Activated B cell treated with CpG ODN at 0.5 μM for 24 hours (primary cell): ENCODE results near the gene COQ8A. TPM values are rescaled to one million over a fixed set of nuclear protein-coding genes. Genes with fewer than 3 reads are reported as not detected.

Source experiments
- ATAC-seq: fragments of 200-7000 bp; cut with Tn5 transposase; one replicate; pipeline ENCODE4 v1.10.0; 2021; ENCODE audit warnings: low read depth, mild to moderate bottlenecking, moderate library complexity
- CTCF ChIA-PET: fragments of 350-600 bp; sonication (Branson Sonifier 250); formaldehyde crosslinking; loops from one replicate; lab custom pipeline; 2021; ENCODE audit warnings: antibody characterized with exemption; lab: Charles Lee
- POLR2A ChIA-PET: fragments of 350-600 bp; sonication (Branson Sonifier 250); formaldehyde crosslinking; loops from one replicate; lab custom pipeline; 2021; ENCODE audit warnings: antibody characterized with exemption; lab: Charles Lee
- DNase-seq: peaks from one replicate; pipeline ENCODE4 v3.0.0; 2022
- H3K27ac Mint-ChIP-seq: one replicate; pipeline ENCODE4 v1.8.0; 2020; ENCODE audit warnings: mixed read lengths
- H3K27me3 Mint-ChIP-seq: one replicate; pipeline ENCODE4 v1.8.0; 2021; ENCODE audit warnings: mixed read lengths
- H3K36me3 Mint-ChIP-seq: one replicate; pipeline ENCODE4 v1.8.0; 2021; ENCODE audit warnings: low read depth, mixed read lengths
- H3K4me1 Mint-ChIP-seq: one replicate; pipeline ENCODE4 v1.8.0; 2021; ENCODE audit warnings: mixed read lengths
- H3K4me3 Mint-ChIP-seq: one replicate; pipeline ENCODE4 v1.8.0; 2020; ENCODE audit warnings: mild to moderate bottlenecking, mixed read lengths
- H3K9me3 Mint-ChIP-seq: one replicate; pipeline ENCODE4 v1.8.0; 2020; ENCODE audit warnings: mixed read lengths
- CTCF ChIP-seq: fragments of 200-600 bp; IDR thresholded peaks from one replicate; pipeline ENCODE4 v1.8.0; 2022; ENCODE audit warnings: antibody characterized with exemption, mild to moderate bottlenecking
- intact Hi-C: fragments of 100-400 bp; cut with micrococcal nuclease; formaldehyde crosslinking; loops from one replicate; pipeline ENCODE4 v1.15.1; 2024
- total RNA-seq: library from RNA; stranded (reverse); gene quantifications from 2 replicates; pipeline ENCODE4 v1.2.3, GENCODE V29; 2022

COQ8A gene
- total RNA-seq, 1 donor from 2014 or later: 28.5 TPM

- no peak overlapping the region for H3K27ac Mint-ChIP-seq
Measured at GRCh38 chr1:226957714-226958113, 17.6 kb downstream of the COQ8A start.

GRCh38 chr1:226958300-226958699 is 18.2 kb downstream of the COQ8A start:
- intact Hi-C loops: no loop called here

More at GRCh38 chr1:226957714-226958113, 17.6 kb downstream of the COQ8A start:
- intact Hi-C loops: no loop called here
- TF ChIP-seq CTCF: no peak
- peaks cover 18% of the 10 kb centered on the region for H3K36me3 Mint-ChIP-seq
- CTCF ChIA-PET: no interaction called here
- no peaks in the 10 kb centered on the region for H3K9me3 Mint-ChIP-seq
- POLR2A ChIA-PET: interaction anchor here (0.6 kb wide), 1 partner anchor 256 kb away, joined by 5 read pairs; no protein-coding TSS in a partner anchor
- no peak overlapping the region for H3K4me3 Mint-ChIP-seq
- ATAC-seq (no peak), DNase-seq (no peak)
- H3K4me1 Mint-ChIP-seq: peaks cover 44% of the 10 kb centered on the region
- no peaks in the 10 kb centered on the region for H3K27me3 Mint-ChIP-seq

GRCh38 chr1:226960256-226960655 is 20.2 kb downstream of the COQ8A start:
- Mint-ChIP-seq H3K9me3 (no peaks in the 10 kb centered on the region), H3K4me3 (no peak overlapping the region), H3K36me3 (peaks cover 23% of the 10 kb centered on the region), H3K27ac (no peak overlapping the region), H3K27me3 (no peaks in the 10 kb centered on the region), H3K4me1 (peaks cover 45% of the 10 kb centered on the region)
- no peak for DNase-seq
- no peak for ATAC-seq
- TF ChIP-seq CTCF: no peak
- ChIA-PET POLR2A (interaction anchor here (0.7 kb wide), 1 partner anchor 20 kb away, joined by 3 read pairs; the partner anchor contains the start of gene COQ8A), CTCF (no interaction called here)
- intact Hi-C loops: no loop called here

More at GRCh38 chr1:226958300-226958699, 18.2 kb downstream of the COQ8A start:
- ATAC-seq (no peak), DNase-seq (no peak)
- Mint-ChIP-seq H3K36me3 (peaks cover 20% of the 10 kb centered on the region), H3K4me1 (peaks cover 48% of the 10 kb centered on the region), H3K27ac (no peak overlapping the region), H3K4me3 (no peak overlapping the region), H3K27me3 (no peaks in the 10 kb centered on the region), H3K9me3 (no peaks in the 10 kb centered on the region)
- ChIA-PET CTCF (no interaction called here), POLR2A (no interaction called here)
- TF ChIP-seq CTCF: no peak

GRCh38 chr1:226960944-226961765 is 21.1 kb downstream of the COQ8A start:
- H3K27ac Mint-ChIP-seq: no peak overlapping the region
- no peak for DNase-seq
- intact Hi-C loops: no loop called here
- ChIA-PET POLR2A (interaction anchor here (0.7 kb wide), 1 partner anchor 21 kb away, joined by 3 read pairs; the partner anchor contains the start of gene COQ8A), CTCF (no interaction called here)
- peaks cover 45% of the 10 kb centered on the region for H3K4me1 Mint-ChIP-seq
- H3K4me3 Mint-ChIP-seq: no peak overlapping the region
- peaks cover 31% of the 10 kb centered on the region for H3K36me3 Mint-ChIP-seq
- no peak for ATAC-seq
- H3K9me3 Mint-ChIP-seq: no peaks in the 10 kb centered on the region
- H3K27me3 Mint-ChIP-seq: no peaks in the 10 kb centered on the region
- TF ChIP-seq CTCF: no peak
